Articular chondrocyte of knee joint (primary cell): ENCODE data around the gene PIK3R6. TPM values are rescaled to one million over a fixed set of nuclear protein-coding genes. Genes with fewer than 3 reads are reported as not detected.

Source experiments
- total RNA-seq: library from RNA; depleted of rRNA; stranded (reverse); fragments of >200 nt; gene quantifications from 2 replicates; pipeline ENCODE4 v1.2.3, GENCODE V29; 2012

The PIK3R6 gene, protein sequence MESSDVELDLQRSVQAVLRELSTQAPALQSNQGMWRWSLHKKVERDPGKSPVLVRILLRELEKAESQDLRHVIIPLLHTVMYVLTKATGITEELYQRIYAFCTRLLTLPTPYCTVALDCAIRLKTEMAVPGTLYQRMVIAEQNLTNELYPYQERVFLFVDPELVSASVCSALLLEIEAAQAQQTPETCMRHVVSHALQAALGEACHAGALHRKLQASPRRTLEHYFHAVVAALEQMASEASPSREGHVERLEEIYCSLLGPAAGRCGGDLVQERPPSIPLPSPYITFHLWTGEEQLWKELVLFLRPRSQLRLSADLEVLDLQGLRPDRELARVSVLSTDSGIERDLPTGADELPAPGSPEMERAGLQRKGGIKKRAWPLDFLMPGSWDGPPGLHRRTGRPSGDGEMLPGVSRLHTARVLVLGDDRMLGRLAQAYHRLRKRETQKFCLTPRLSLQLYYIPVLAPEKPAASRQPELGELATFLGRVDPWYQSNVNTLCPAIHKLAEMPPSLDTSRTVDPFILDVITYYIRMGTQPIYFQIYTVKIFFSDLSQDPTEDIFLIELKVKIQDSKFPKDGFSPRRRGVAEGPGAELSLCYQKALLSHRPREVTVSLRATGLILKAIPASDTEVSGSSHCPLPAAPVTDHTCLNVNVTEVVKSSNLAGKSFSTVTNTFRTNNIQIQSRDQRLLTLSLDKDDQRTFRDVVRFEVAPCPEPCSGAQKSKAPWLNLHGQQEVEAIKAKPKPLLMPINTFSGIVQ
- not detected in 2 replicates for total RNA-seq

DNA sequence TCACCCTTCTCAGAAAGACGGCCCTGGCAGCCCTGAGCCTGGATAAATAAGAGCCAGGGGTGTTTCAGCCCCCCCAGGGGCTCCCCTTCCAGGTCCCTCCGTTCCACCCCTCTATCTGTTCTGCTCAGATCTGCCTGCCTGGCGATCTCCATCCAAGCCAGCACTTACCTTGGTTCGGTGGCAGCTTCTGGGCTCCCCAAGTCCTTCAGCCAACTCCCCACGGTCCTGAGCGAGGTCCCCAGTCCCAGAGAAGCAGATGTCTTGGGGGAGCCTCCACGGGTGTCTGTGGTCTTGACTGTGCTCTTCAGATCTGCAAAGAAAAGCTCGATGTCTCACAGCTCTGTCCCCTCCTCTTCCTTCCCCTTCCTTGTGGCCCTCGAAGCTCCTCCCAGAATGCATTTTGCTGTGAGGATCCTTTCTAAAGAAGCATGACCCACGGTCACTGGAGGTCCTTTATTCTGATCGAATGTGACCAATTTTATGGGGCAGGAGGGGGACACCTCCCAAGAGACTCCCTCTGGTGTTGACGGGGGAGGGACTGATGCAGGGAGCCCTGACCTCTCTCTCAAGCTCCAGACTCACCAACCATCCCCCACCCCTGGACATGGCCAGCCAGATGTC is at the start of gene PIK3R6:
PIK3R6 (minus strand) TSS at position 314 of the 621 bp plus-strand sequence. CDS start 17,880 bp downstream, outside the sequence.

DNA sequence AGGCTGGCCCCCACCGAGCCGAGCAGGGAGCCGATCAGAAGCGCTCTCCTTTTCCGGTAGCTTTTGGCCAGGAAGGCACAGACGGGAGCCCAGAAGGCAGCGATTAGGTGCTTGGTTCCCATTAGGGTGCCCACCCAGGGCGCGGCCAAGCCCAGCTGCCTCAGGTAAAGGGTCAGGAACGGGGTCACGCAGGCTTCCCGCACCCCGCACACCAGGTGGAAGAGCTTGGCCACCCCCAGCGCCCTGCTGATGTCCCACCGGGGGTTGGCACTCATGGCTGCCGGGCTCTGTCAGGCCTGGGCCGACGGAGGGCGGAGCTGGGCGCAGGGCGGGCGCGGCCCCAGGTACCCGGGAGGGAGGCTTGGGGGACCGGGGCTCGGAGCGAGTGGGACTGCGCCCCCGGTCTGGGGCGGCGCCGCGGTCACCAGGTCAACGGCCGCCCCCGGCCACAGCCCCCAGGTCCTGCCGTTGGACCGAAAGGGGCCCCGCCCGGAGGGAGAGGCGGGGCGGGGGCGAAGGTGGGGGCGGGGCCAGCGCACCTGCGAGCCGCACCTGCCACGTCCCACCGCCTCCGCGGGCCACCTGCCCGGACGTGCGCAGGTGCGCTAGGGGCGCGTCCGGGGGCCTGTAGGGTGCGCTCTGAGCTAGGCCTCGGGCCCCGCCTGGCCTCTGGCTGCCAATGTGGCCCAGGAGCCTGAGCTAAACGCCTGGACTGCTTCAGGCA is 68.5 kb downstream of the PIK3R6 start, which contains the start of gene MFSD6L:
MFSD6L (minus strand) TSS at position 520 of the 724 bp plus-strand sequence; CDS start at position 275, 245 bp downstream.

DNA sequence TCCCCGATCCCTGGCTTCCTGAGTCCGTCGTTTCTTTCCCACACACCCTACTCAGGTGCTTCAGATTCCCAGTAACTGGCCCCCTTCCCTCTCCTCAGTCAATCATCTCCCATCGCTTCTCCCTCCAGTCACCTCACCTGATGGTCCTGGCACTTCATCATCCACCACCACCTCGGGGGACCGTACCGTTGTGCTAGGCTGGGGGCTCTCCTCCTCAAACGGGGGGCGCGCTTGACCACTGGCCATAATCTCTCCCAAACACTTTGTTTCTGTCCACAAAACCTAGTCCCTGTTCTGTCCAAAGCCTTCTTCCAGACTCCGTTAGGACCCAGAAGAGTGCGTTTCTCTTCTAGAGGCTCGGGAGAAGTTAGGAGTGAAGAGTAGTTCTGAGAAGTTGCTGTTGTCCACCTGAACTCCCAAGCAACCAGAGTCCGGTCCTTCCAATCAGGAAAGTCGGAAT is 109.3 kb downstream of the PIK3R6 start, which contains the start of gene SPDYE4:
SPDYE4 (minus strand) TSS at position 410 of the 460 bp plus-strand sequence; CDS start at position 246, 164 bp downstream.

Other genes with a start within 250 kb of the PIK3R6 start
- gene MYH10, start 236.9 kb downstream of the PIK3R6 start, total RNA-seq: 53.5 and 54.2 TPM in 2 replicates
- not detected in 2 replicates for gene CCDC42, start 122.8 kb downstream of the PIK3R6 start, total RNA-seq
- gene SPDYE4, start 109.1 kb downstream of the PIK3R6 start, total RNA-seq: not detected in 2 replicates
- not detected in 2 replicates for gene MFSD6L, start 68.3 kb downstream of the PIK3R6 start, total RNA-seq
- not detected in 2 replicates for gene PIK3R5, start 98.0 kb upstream of the PIK3R6 start, total RNA-seq
- 8.8 and 10.8 TPM in 2 replicates for gene NTN1, start 153.8 kb upstream of the PIK3R6 start, total RNA-seq